GM23338 (cell line): Measurements from ENCODE around the gene KAZN. TPM values are rescaled to one million over a fixed set of nuclear protein-coding genes. Genes with fewer than 3 reads are reported as not detected.

Experiments used
- ATAC-seq: fragments of 200-7000 bp; cut with Tn5 transposase; 3 replicates; pipeline ENCODE4 v1.9.1; 2020
- DNase-seq: peaks from one replicate; pipeline ENCODE4 v3.0.0-alpha.2; 2015; ENCODE audit warnings: low spot score
- H2AFZ ChIP-seq: fragments of 200-600 bp; sonication (generic); 2 replicates; pipeline ENCODE4 v1.8.0; 2016; ENCODE audit warnings: antibody characterized with exemption, mild to moderate bottlenecking, moderate library complexity
- H3F3A ChIP-seq: fragments of 200-600 bp; sonication (generic); replicated peaks from 2 replicates; pipeline ENCODE4 v1.8.0; 2017; ENCODE audit warnings: antibody characterized with exemption, mixed run types, low read depth
- H3K27ac ChIP-seq: fragments of 200-600 bp; sonication (generic); 2 replicates; pipeline ENCODE4 v1.6.1; 2016; ENCODE audit warnings: low read depth
- H3K27me3 ChIP-seq: fragments of 200-600 bp; sonication (generic); 2 replicates; pipeline ENCODE4 v1.8.0; 2016; ENCODE audit warnings: mild to moderate bottlenecking, mixed run types, moderate library complexity; ENCODE audit not compliant: insufficient read depth
- H3K36me3 ChIP-seq: fragments of 200-600 bp; sonication (generic); 2 replicates; pipeline ENCODE4 v1.8.0; 2016; ENCODE audit warnings: mild to moderate bottlenecking; ENCODE audit not compliant: insufficient read depth
- H3K4me1 ChIP-seq: fragments of 200-600 bp; sonication (generic); 2 replicates; pipeline ENCODE4 v1.8.0; 2016; ENCODE audit warnings: mild to moderate bottlenecking, moderate library complexity; ENCODE audit not compliant: insufficient read depth
- H3K4me2 ChIP-seq: fragments of 200-600 bp; sonication (generic); 2 replicates; pipeline ENCODE4 v1.7.1; 2017; ENCODE audit warnings: mixed run types
- H3K4me3 ChIP-seq: fragments of 200-600 bp; sonication (generic); 2 replicates; pipeline ENCODE4 v1.6.1; 2016; ENCODE audit warnings: mixed run types
- H3K79me2 ChIP-seq: fragments of 200-600 bp; sonication (generic); replicated peaks from 2 replicates; pipeline ENCODE4 v1.8.0; 2017; ENCODE audit warnings: mild to moderate bottlenecking; ENCODE audit not compliant: insufficient read depth
- H3K9me2 ChIP-seq: fragments of 200-600 bp; sonication (generic); 2 replicates; pipeline ENCODE4 v1.8.0; 2017; ENCODE audit not compliant: insufficient read depth
- H4K20me1 ChIP-seq: fragments of 200-600 bp; sonication (generic); replicated peaks from 2 replicates; pipeline ENCODE4 v1.8.0; 2017; ENCODE audit warnings: mild to moderate bottlenecking; ENCODE audit not compliant: insufficient read depth
- H3K27ac Mint-ChIP-seq: 2 replicates; pipeline ENCODE4 v1.8.0; 2020; ENCODE audit warnings: inconsistent platforms, mild to moderate bottlenecking, moderate library complexity, mixed read lengths
- H3K27me3 Mint-ChIP-seq: 3 replicates; pipeline ENCODE4 v1.8.0; 2022; ENCODE audit warnings: low read depth, mild to moderate bottlenecking, moderate library complexity, mixed read lengths, inconsistent platforms; ENCODE audit not compliant: insufficient read depth, poor library complexity
- H3K36me3 Mint-ChIP-seq: 3 replicates; pipeline ENCODE4 v1.8.0; 2021; ENCODE audit warnings: low read depth, mild to moderate bottlenecking, inconsistent platforms, moderate library complexity, mixed read lengths
- H3K4me1 Mint-ChIP-seq: 3 replicates; pipeline ENCODE4 v1.8.0; 2020; ENCODE audit warnings: mild to moderate bottlenecking, inconsistent platforms, mixed read lengths
- H3K4me3 Mint-ChIP-seq: 3 replicates; pipeline ENCODE4 v1.8.0; 2021; ENCODE audit warnings: moderate library complexity, mild to moderate bottlenecking, inconsistent platforms, mixed read lengths
- H3K9me3 Mint-ChIP-seq: 3 replicates; pipeline ENCODE4 v1.8.0; 2020; ENCODE audit warnings: moderate library complexity, mild to moderate bottlenecking, inconsistent platforms, mixed read lengths
- CREB1 ChIP-seq: fragments of 250-450 bp; sonication (Bioruptor Pico); IDR thresholded peaks from 2 replicates; pipeline ENCODE4 v1.5.0; 2020; ENCODE audit warnings: low read depth, mild to moderate bottlenecking, moderate library complexity
- EZH2 ChIP-seq: fragments of 200-600 bp; sonication (generic); IDR thresholded peaks from one replicate; pipeline ENCODE4 v1.8.0; 2017; ENCODE audit warnings: antibody characterized with exemption, mild to moderate bottlenecking, low read depth; ENCODE audit not compliant: unreplicated experiment
- EZH2phosphoT487 ChIP-seq: fragments of 200-600 bp; sonication (generic); IDR thresholded peaks from one replicate; pipeline ENCODE4 v1.8.1; 2018; ENCODE audit warnings: antibody characterized with exemption; ENCODE audit not compliant: unreplicated experiment
- JUNB ChIP-seq: IDR thresholded peaks from one replicate; pipeline ENCODE4 v1.6.1; 2016; ENCODE audit warnings: antibody characterized with exemption; ENCODE audit not compliant: unreplicated experiment
- NANOG ChIP-seq: IDR thresholded peaks from 2 replicates; pipeline ENCODE4 v1.6.1; 2016; ENCODE audit warnings: antibody characterized with exemption, borderline replicate concordance
- POLR2AphosphoS5 ChIP-seq: IDR thresholded peaks from 2 replicates; pipeline ENCODE4 v1.6.1; 2016; ENCODE audit warnings: antibody characterized with exemption, low read depth
- STAT1 ChIP-seq: IDR thresholded peaks from one replicate; pipeline ENCODE4 v1.6.1; 2016; ENCODE audit warnings: antibody characterized with exemption; ENCODE audit not compliant: unreplicated experiment
- ZNF114 ChIP-seq: fragments of 250-450 bp; sonication (Bioruptor Pico); IDR thresholded peaks from 2 replicates; pipeline ENCODE4 v1.5.0; 2020; ENCODE audit warnings: mild to moderate bottlenecking, moderate library complexity
- ZNF331 ChIP-seq: fragments of 250-450 bp; sonication (Bioruptor Pico); IDR thresholded peaks from 2 replicates; pipeline ENCODE4 v1.5.0; 2020; ENCODE audit warnings: low read depth, mild to moderate bottlenecking, moderate library complexity
- ZNF462 ChIP-seq: fragments of 250-450 bp; sonication (Bioruptor Pico); IDR thresholded peaks from 2 replicates; pipeline ENCODE4 v1.5.0; 2020; ENCODE audit warnings: mild to moderate bottlenecking, moderate library complexity
- polyA plus RNA-seq: library from polyadenylated mRNA; unstranded; fragments of >200 nt; fragmentation: Nextera tagmentation; extraction: Ambion mirVana; gene quantifications from 2 replicates; pipeline ENCODE4 v1.2.1, GENCODE V29; 2016
- total RNA-seq: library from RNA; depleted of rRNA; stranded (reverse); fragments of >200 nt; shearing (Covaris generic); gene quantifications from 2 replicates; pipeline ENCODE4 v1.2.3, GENCODE V29; 2014
- TF ChIP-seq, protein P1 (sequence below): IDR thresholded peaks from one replicate; pipeline ENCODE4 v1.6.1; 2018; ENCODE audit warnings: antibody characterized with exemption; ENCODE audit not compliant: unreplicated experiment
- TF ChIP-seq, protein P2 (sequence below): IDR thresholded peaks from 2 replicates; pipeline ENCODE4 v1.6.1; 2016; ENCODE audit warnings: antibody characterized with exemption

KAZN gene
- total and polyA plus RNA-seq, 2 experiments from 2014 or later, result 9.9 to 15.0 TPM

DNA sequence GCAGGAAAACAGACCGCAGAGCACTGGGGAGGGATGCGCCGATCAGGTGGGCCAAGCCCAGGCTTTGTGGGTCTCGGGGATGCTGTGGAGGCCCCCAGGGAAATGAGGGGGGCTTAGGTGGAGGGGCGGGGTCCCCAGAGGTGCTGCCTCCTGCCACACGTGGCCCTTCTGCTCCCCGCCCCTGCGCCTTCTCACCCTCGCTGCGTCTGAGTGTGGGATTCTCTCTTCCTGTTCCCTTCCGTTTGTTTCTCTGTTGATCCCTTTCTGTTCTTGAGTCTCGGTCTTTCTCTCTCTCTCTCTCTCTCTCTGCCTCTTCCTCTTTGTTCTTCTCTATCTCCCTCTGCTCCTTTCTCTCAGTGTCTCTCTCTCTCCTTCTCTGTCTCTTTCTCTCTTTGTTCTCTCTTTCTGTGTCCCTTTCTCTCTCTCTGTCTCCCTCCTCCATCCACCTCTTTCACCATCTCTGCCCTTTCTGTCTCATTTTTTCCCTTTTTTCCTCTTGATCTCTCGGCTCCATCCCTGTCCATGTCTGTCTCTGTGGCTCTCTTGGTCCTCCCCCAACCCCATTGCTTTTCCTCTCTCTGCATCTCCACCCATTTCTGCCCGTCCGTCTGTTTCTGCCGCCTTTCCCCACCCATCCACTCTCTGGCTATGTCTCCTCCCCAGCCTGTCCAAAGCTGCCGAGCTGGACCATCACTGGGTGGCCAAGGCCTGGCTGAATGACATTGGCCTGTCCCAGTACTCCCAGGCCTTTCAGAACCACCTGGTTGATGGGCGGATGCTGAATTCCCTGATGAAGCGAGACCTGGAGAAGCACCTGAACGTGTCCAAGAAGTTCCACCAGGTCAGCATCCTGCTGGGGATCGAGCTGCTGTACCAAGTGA lies 502.6 kb downstream of the KAZN start (continued):
- no peak for TF ChIP-seq ZNF462 (CRISPR knock-in tag)

DNA sequence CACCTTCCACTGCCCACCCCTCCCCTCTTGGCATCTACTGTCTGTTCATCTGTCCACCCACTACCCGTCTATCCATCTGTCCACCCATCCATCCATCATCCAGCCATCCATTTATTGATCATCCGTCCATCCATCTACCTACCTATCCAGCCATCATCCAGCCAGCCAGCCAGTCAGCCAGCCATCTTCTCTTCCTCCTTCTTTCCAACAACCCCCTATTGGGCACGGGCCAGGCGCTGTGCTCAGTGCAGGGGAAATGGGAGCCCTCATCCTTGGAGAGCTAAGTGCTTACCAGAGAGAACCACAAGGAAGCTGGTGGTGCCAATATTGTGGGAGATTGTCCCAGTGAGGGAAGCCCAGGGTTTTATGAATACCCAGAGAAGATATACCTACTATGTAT lies 503.3 kb downstream of the KAZN start:
- Histone ChIP-seq H3K36me3 (no peaks in the 10 kb centered on the region), H3K9me2 (no peaks in the 10 kb centered on the region), H3K27me3 (peaks cover 10% of the 10 kb centered on the region; the same call in 1 of the 2 replicates), H3K4me3 (no peak overlapping the region), H3F3A (no peaks in the 10 kb centered on the region), H3K79me2 (no peaks in the 10 kb centered on the region), H3K4me2 (no peak overlapping the region), H2AFZ (no peak overlapping the region), H3K27ac (no peak overlapping the region), H3K4me1 (peaks cover 8% of the 10 kb centered on the region; the same call in 1 of the 2 replicates), H4K20me1 (no peaks in the 10 kb centered on the region)
- Mint-ChIP-seq H3K27me3 (peaks cover 19% of the 10 kb centered on the region), H3K36me3 (no peaks in the 10 kb centered on the region; the same call in 2 of the 3 replicates), H3K4me1 (peaks cover 21% of the 10 kb centered on the region), H3K9me3 (no peaks in the 10 kb centered on the region), H3K27ac (no peak overlapping the region), H3K4me3 (no peak overlapping the region)
- DNase-seq (no peak), ATAC-seq (no peak)
- no peak for TF ChIP-seq EZH2
- TF ChIP-seq STAT1, result no peak
- TF ChIP-seq CREB1 (CRISPR knock-in tag), result no peak
- no peak for TF ChIP-seq NANOG
- no peak for TF ChIP-seq ZNF331 (CRISPR knock-in tag)
- TF ChIP-seq, protein P1, sequence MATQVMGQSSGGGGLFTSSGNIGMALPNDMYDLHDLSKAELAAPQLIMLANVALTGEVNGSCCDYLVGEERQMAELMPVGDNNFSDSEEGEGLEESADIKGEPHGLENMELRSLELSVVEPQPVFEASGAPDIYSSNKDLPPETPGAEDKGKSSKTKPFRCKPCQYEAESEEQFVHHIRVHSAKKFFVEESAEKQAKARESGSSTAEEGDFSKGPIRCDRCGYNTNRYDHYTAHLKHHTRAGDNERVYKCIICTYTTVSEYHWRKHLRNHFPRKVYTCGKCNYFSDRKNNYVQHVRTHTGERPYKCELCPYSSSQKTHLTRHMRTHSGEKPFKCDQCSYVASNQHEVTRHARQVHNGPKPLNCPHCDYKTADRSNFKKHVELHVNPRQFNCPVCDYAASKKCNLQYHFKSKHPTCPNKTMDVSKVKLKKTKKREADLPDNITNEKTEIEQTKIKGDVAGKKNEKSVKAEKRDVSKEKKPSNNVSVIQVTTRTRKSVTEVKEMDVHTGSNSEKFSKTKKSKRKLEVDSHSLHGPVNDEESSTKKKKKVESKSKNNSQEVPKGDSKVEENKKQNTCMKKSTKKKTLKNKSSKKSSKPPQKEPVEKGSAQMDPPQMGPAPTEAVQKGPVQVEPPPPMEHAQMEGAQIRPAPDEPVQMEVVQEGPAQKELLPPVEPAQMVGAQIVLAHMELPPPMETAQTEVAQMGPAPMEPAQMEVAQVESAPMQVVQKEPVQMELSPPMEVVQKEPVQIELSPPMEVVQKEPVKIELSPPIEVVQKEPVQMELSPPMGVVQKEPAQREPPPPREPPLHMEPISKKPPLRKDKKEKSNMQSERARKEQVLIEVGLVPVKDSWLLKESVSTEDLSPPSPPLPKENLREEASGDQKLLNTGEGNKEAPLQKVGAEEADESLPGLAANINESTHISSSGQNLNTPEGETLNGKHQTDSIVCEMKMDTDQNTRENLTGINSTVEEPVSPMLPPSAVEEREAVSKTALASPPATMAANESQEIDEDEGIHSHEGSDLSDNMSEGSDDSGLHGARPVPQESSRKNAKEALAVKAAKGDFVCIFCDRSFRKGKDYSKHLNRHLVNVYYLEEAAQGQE, result no peak
- TF ChIP-seq ZNF114 (CRISPR knock-in tag), result no peak
- TF ChIP-seq, protein P2, sequence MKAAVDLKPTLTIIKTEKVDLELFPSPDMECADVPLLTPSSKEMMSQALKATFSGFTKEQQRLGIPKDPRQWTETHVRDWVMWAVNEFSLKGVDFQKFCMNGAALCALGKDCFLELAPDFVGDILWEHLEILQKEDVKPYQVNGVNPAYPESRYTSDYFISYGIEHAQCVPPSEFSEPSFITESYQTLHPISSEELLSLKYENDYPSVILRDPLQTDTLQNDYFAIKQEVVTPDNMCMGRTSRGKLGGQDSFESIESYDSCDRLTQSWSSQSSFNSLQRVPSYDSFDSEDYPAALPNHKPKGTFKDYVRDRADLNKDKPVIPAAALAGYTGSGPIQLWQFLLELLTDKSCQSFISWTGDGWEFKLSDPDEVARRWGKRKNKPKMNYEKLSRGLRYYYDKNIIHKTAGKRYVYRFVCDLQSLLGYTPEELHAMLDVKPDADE, result no peak
- TF ChIP-seq POLR2AphosphoS5, result no peak
- no peak for TF ChIP-seq JUNB
- no peak for TF ChIP-seq EZH2phosphoT487
